NT2/D1 (cell line): Measurements from ENCODE around the gene PRRG3.

Source experiments
- SUZ12 ChIP-seq: IDR thresholded peaks from 2 replicates; pipeline ENCODE4 v1.6.1; 2011; ENCODE audit not compliant: insufficient read length, insufficient read depth; ENCODE audit errors: extremely low read depth
- YY1 ChIP-seq: IDR thresholded peaks from 2 replicates; pipeline ENCODE4 v1.6.1; 2011; ENCODE audit not compliant: insufficient read length, insufficient read depth
- ZNF274 ChIP-seq: IDR thresholded peaks from 2 replicates; pipeline ENCODE4 v1.6.1; 2011; ENCODE audit warnings: mild to moderate bottlenecking, low read depth, low read length

DNA sequence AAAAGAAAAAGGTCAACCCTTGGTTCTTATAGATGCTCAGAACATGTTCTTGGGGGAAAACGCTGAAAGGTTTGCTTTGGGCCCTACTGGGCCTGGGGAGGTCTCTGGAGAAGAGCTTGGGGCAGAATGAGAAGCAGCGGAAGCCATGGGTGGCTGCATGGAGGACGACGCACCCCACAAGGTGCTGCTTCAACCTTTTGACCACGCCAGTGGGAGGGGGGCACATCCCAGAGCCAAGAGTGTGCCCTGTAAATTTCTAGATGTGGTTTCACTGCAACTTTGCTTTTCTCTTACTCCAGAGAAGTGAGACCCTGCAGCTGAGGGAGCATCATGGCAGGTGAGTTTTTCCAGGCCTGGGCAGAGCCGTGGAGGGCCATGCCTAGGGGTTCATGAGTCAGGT, 3.2 kb downstream of the PRRG3 start:
- no peak for TF ChIP-seq SUZ12
- TF ChIP-seq YY1: no peak
- TF ChIP-seq ZNF274: no peak
